SH-SY5Y (cell line): Measurements from ENCODE around the gene FYTTD1.

ENCODE experiments used
- GATA2 ChIP-seq: IDR thresholded peaks from 2 replicates; pipeline ENCODE4 v1.6.1; 2011; ENCODE audit warnings: mild to moderate bottlenecking, low read depth, low read length
- GATA3 ChIP-seq: IDR thresholded peaks from 2 replicates; pipeline ENCODE4 v1.6.1; 2011; ENCODE audit warnings: low read depth, mild to moderate bottlenecking, low read length, moderate library complexity

FYTTD1 gene

DNA sequence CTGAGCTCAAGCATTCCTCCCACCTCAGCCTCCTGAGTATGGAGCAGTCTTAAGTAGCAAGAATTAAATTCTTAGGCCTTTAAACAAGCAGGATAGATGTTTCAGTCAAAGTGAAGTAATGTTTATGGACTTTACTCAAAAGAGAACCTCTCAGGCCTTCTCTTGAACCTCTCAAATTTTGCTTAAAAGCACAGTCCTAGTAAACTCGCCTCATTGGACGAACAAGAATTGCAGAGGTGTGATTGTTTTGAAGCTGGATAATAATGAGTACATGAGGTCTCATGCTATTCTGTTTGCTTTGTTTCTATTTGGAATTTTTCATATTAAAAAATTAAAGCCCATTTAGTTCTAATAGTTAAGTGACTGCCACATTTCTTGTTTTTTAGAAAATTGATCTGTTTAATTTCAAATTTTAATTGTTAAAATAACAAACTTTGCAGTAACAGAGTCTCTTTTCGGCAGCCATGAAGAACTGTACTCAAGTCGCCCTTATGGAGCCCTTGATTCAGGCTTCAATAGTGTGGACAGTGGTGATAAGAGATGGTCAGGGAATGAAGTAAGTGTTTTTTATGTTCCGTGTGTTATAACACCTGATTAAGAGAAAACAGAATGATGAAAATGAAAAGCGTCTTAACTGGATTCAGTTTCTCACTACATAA is 80.8 kb downstream of the FYTTD1 start:
- TF ChIP-seq GATA3 (no peak), GATA2 (no peak)

DNA sequence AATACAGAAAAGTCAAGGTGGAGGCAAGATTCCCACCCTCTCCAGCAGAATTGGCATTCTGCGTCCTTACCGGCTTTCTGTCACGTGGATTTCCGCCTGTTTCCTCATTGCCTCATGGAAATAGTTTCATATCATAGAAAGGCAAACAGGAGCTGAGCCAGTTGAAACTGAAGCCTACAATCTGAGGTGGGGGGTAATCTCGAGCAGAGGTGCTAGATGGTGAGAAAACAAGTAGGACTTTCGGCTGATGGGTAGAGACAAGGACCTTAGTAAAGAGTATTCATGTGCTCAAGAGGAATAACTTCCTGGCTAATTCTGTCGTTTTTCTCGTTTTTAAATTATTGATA is 81.3 kb downstream of the FYTTD1 start:
- TF ChIP-seq GATA2: no peak
- no peak for TF ChIP-seq GATA3

DNA sequence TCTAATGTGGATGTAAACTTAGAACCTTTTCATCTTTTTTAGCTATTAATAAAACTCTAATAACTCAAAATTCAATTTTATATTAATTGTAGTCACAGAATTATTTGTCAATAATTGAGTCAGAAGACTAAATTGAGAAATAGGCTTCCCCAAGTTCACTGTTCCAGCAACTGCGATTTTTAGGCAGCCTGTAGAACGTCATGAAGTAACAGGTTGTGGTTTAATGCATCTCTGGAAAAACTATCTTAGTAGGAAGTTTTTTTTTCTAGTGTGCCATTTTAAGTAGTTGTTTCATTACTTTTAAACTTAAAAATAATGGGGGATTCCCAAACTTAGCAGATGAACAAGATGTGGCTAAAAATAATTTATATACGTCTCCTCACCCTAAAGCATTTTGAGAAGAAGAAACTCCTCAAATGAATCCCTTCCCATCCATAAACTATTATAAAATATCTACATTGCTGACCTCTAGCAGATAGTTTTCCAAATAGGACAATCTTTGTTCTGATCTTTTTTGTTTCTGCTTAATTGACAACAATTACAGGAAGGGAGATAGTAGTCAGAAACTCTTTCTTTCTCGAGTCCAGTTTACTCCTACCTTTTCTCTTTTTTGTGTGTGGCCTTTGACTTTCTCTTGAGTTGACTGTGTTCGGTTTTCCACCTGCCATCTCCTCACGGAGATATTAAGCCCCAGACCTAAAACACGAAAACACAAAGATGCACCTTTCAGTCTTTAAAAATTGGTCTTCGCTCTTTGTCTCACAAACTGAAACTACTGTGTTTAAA is 84.4 kb downstream of the FYTTD1 start:
- TF ChIP-seq GATA2 (no peak), GATA3 (no peak)

DNA sequence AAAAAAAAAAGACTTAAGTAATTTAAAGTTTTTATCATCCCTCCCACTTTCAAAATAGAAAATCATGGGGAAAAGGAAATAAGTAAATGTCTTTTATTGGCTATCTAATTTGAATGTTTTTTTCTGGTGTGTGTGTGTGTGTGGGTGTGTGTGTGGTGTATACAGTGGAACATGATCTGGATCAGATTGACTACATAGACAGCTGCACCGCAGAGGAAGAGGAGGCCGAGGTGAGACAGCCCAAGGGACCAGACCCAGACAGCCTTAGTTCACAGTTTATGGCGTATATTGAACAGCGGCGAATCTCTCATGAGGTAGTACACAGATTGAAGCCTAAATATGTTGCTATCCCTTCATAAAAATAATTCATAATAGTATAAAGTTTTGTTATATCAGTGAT is 85.8 kb downstream of the FYTTD1 start:
- TF ChIP-seq GATA2 (no peak), GATA3 (no peak)

DNA sequence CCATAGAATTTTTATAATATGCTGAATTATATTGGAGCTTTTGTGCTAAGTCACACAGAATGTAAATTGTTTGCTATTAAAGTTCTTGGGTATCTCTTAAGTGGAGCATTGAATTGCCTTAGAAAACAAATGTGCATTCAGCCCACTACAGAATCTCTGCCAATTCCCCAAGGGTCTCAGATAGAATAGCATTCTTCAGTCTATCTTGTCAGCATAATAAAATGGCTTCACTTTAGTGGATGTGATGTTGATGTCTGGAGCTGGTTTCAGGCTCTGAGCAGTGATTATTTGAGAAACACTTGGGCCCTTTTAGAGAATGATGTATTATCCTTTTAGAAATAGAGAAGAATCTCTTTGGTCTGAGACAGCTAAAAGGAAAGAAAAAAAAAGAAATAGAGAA is 86.6 kb downstream of the FYTTD1 start:
- no peak for TF ChIP-seq GATA3
- TF ChIP-seq GATA2: no peak
